Erythroblast (primary cell): ENCODE measurements around the gene MMP20.

Source experiments
- GATA1 ChIP-seq: IDR thresholded peaks from 2 replicates; pipeline ENCODE4 v1.6.1; 2011; ENCODE audit warnings: low read depth, mild to moderate bottlenecking, control low read depth, low read length, moderate library complexity
- POLR2A ChIP-seq: IDR thresholded peaks from 2 replicates; pipeline ENCODE4 v1.6.1; 2011; ENCODE audit warnings: mild to moderate bottlenecking, low read length

- TF ChIP-seq POLR2A (no peak), GATA1 (no peak)
Measured at GRCh38 chr11:102630598-102631448, 5.7 kb upstream of the MMP20 start.
